Ishikawa (cell line): ENCODE data around the gene ITPR1.

ENCODE experiments used
- CEBPB ChIP-seq: IDR thresholded peaks from 2 replicates; pipeline ENCODE4 v1.6.1; 2012
- CREB1 ChIP-seq: IDR thresholded peaks from 2 replicates; pipeline ENCODE4 v1.6.1; 2012; ENCODE audit warnings: low read depth
- EGR1 ChIP-seq: IDR thresholded peaks from 2 replicates; pipeline ENCODE4 v1.6.1; 2012
- EP300 ChIP-seq: IDR thresholded peaks from 2 replicates; pipeline ENCODE4 v1.6.1; 2012; ENCODE audit warnings: borderline replicate concordance
- MAX ChIP-seq: IDR thresholded peaks from 2 replicates; pipeline ENCODE4 v1.6.1; 2012
- NFIC ChIP-seq: IDR thresholded peaks from 2 replicates; pipeline ENCODE4 v1.6.1; 2012
- RAD21 ChIP-seq: IDR thresholded peaks from 2 replicates; pipeline ENCODE4 v1.6.1; 2012; ENCODE audit warnings: low read depth
- TAF1 ChIP-seq: IDR thresholded peaks from 2 replicates; pipeline ENCODE4 v1.6.1; 2012; ENCODE audit warnings: low read depth, mild to moderate bottlenecking
- TCF12 ChIP-seq: IDR thresholded peaks from 2 replicates; pipeline ENCODE4 v1.6.1; 2012; ENCODE audit warnings: low read depth
- TEAD4 ChIP-seq: IDR thresholded peaks from 2 replicates; pipeline ENCODE4 v1.6.1; 2012
- YY1 ChIP-seq: IDR thresholded peaks from 2 replicates; pipeline ENCODE4 v1.6.1; 2012; ENCODE audit warnings: low read depth
- ZBTB7A ChIP-seq: IDR thresholded peaks from 2 replicates; pipeline ENCODE4 v1.6.1; 2012; ENCODE audit warnings: low read depth
- TF ChIP-seq, protein P1 (sequence below): IDR thresholded peaks from 2 replicates; pipeline ENCODE4 v1.6.1; 2012; ENCODE audit warnings: low read depth, mild to moderate bottlenecking
- TF ChIP-seq, protein P2 (sequence below): IDR thresholded peaks from 2 replicates; pipeline ENCODE4 v1.6.1; 2012

- TF ChIP-seq MAX (no peak), CREB1 (no peak), EGR1 (no peak), CEBPB (no peak), EP300 (no peak), TEAD4 (no peak), YY1 (no peak), TAF1 (no peak), RAD21 (no peak), TCF12 (no peak), ZBTB7A (no peak), NFIC (no peak)
- TF ChIP-seq, protein P1, sequence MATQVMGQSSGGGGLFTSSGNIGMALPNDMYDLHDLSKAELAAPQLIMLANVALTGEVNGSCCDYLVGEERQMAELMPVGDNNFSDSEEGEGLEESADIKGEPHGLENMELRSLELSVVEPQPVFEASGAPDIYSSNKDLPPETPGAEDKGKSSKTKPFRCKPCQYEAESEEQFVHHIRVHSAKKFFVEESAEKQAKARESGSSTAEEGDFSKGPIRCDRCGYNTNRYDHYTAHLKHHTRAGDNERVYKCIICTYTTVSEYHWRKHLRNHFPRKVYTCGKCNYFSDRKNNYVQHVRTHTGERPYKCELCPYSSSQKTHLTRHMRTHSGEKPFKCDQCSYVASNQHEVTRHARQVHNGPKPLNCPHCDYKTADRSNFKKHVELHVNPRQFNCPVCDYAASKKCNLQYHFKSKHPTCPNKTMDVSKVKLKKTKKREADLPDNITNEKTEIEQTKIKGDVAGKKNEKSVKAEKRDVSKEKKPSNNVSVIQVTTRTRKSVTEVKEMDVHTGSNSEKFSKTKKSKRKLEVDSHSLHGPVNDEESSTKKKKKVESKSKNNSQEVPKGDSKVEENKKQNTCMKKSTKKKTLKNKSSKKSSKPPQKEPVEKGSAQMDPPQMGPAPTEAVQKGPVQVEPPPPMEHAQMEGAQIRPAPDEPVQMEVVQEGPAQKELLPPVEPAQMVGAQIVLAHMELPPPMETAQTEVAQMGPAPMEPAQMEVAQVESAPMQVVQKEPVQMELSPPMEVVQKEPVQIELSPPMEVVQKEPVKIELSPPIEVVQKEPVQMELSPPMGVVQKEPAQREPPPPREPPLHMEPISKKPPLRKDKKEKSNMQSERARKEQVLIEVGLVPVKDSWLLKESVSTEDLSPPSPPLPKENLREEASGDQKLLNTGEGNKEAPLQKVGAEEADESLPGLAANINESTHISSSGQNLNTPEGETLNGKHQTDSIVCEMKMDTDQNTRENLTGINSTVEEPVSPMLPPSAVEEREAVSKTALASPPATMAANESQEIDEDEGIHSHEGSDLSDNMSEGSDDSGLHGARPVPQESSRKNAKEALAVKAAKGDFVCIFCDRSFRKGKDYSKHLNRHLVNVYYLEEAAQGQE: no peak
- TF ChIP-seq, protein P2, sequence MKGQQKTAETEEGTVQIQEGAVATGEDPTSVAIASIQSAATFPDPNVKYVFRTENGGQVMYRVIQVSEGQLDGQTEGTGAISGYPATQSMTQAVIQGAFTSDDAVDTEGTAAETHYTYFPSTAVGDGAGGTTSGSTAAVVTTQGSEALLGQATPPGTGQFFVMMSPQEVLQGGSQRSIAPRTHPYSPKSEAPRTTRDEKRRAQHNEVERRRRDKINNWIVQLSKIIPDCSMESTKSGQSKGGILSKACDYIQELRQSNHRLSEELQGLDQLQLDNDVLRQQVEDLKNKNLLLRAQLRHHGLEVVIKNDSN: no peak
Observed at GRCh38 chr3:4813909-4814304, 320.8 kb downstream of the ITPR1 start.
